Right lobe of liver (tissue), 4 donors: ENCODE measurements around the gene WDR13.

Experiments used
- CTCF ChIP-seq, 4 donors: fragments of 200-600 bp in 3 of 4; fragments of 450-650 bp in 1 of 4; IDR thresholded peaks; one replicate each; pipeline versions ENCODE4 v1.5.1 to v1.8.0; 2016 to 2022; ENCODE audit warnings: antibody characterized with exemption in 4 of 4, mild to moderate bottlenecking in 2 of 4
- POLR2A ChIP-seq: fragments of 450-650 bp; IDR thresholded peaks from one replicate; pipeline ENCODE4 v1.6.1; 2017; ENCODE audit warnings: antibody characterized with exemption, mild to moderate bottlenecking
- donor health status: DM: no; HTN: no; CAD: no.
- donor health status: DM: no; HTN: no; CAD: no.
- donor health status: DM: no; HTN: yes; CAD: no.

GRCh38 chrX:48578661-48579128 is 18.6 kb upstream of the WDR13 start:
- no peak for TF ChIP-seq POLR2A
- TF ChIP-seq CTCF (IDR thresholded peaks at IDR 0.05) = no peak
